ENCODE measurements around the gene NCK2. TPM values are rescaled to one million over a fixed set of nuclear protein-coding genes. Genes with fewer than 3 reads are reported as not detected.

The NCK2 gene
- total and polyA plus RNA-seq, 10 of the 15 experiments (the other 5 are each of a cell fraction or from before 2014, with no cell fraction given): 1.2 to 30.9 (median 14.1) TPM

GRCh38 chr2:105760639-105761337 is 16.1 kb downstream of the NCK2 start (continued):
- TF ChIP-seq USF1 (IDR thresholded peaks at IDR 0.05; ENCODE audit: borderline replicate concordance, extremely low read length, insufficient read depth, low read depth, low read length) (peak; percentile 15), E2F4 (IDR thresholded peaks at IDR 0.05; ENCODE audit: low read depth, low read length) (no peak)

- Histone ChIP-seq H4K20me1 (ENCODE audit: control insufficient read depth, insufficient read depth) (no peaks in the 10 kb centered on the region), H3K4me2 (ENCODE audit: control insufficient read depth, insufficient read depth) (no peak overlapping the region), H3K9me3 (replicated peaks; ENCODE audit: control insufficient read depth, insufficient read depth, low read length) (no peaks in the 10 kb centered on the region), H2AFZ (ENCODE audit: control insufficient read depth, low read depth, low read length) (no peak overlapping the region), H3K27ac (ENCODE audit: control insufficient read depth, insufficient read depth) (no peak overlapping the region), H3K4me3 (no peak overlapping the region), H3K9ac (ENCODE audit: control insufficient read depth, insufficient read depth, low read length) (no peak overlapping the region), H3K79me2 (ENCODE audit: control insufficient read depth, insufficient read depth, low read length) (peaks cover 62% of the 10 kb centered on the region), H3K4me1 (ENCODE audit: control insufficient read depth, insufficient read depth, low read length) (peaks cover 13% of the 10 kb centered on the region), H3K36me3 (ENCODE audit: control insufficient read depth in 2 of 2, insufficient read depth in 2 of 2, low read length in 1 of 2) (no peaks in the 10 kb centered on the region; a peak in 2 of 4 replicates), H3K27me3 (replicated peaks in 1 of 2; ENCODE audit: control insufficient read depth in 2 of 2, insufficient read depth in 2 of 2, low read length in 1 of 2) (no peaks in the 10 kb centered on the region)
- BruUV-seq (replicated peaks): no TSS peak
- no peak for DNase-seq (ENCODE audit: low read depth, low spot score)
- ChIA-PET SMC1A (ENCODE audit: uncharacterized antibody, unreplicated experiment) (interaction anchor here (1.0 to 1.4 kb wide), 2 partner anchors 9 to 91 kb away, joined by 3 to 4 read pairs; no protein-coding TSS in a partner anchor), POLR2A (interaction anchor here (0.5 kb wide), 1 partner anchor 162 kb away, joined by 6 read pairs; no protein-coding TSS in a partner anchor), CTCF (no interaction called here), RAD21 (ENCODE audit: unreplicated experiment) (interaction anchor here (1.0 to 1.6 kb wide), 2 partner anchors 10 to 13 kb away, joined by 3 to 4 read pairs; no protein-coding TSS in a partner anchor)
- intact Hi-C loops (cut with micrococcal nuclease; ENCODE audit: unreplicated experiment): no loop called here
- in situ Hi-C loops (cut with MboI): no loop called here
- no peak for ATAC-seq
- no peak for FAIRE-seq
- WGBS (ENCODE audit: insufficient coverage, insufficient replicate concordance, low lambda C conversion rate, missing lambda C conversion rate): 90% methylated on average over 11 of the region's 11 CpGs
- TF ChIP-seq PKNOX1 (IDR thresholded peaks at IDR 0.05): no peak
- TF ChIP-seq NR2F1 (conservative IDR thresholded peaks at IDR 0.05): no peak
- TF ChIP-seq NRF1 (conservative IDR thresholded peaks at IDR 0.05; ENCODE audit: low read depth, low read length): no peak
- no peak for TF ChIP-seq ZNF622 (IDR thresholded peaks at IDR 0.05)
- no peak for TF ChIP-seq USF2 (IDR thresholded peaks at IDR 0.05; ENCODE audit: borderline replicate concordance, low read depth, low read length)
- TF ChIP-seq E2F4 (IDR thresholded peaks at IDR 0.05; ENCODE audit: low read depth, low read length): no peak
- no peak for TF ChIP-seq SUZ12 (IDR thresholded peaks at IDR 0.05; ENCODE audit: unreplicated experiment)
- TF ChIP-seq SMC3 (IDR thresholded peaks at IDR 0.05; ENCODE audit: borderline replicate concordance, low read length): no peak
- no peak for TF ChIP-seq HDAC2 (IDR thresholded peaks at IDR 0.05)
- no peak for TF ChIP-seq MEF2B (IDR thresholded peaks at IDR 0.05; ENCODE audit: partially characterized antibody, poor library complexity, severe bottlenecking)
- TF ChIP-seq BCLAF1 (IDR thresholded peaks at IDR 0.05): no peak
Measured at GRCh38 chr2:105761931-105762515, 17.3 kb downstream of the NCK2 start.

Data from GM12878 (cell line).